CD4-positive, alpha-beta memory T cell (primary cell): Measurements from ENCODE around the gene PSMC3. TPM values are rescaled to one million over a fixed set of nuclear protein-coding genes. Genes with fewer than 3 reads are reported as not detected.
A peak's percentile ranks its signal among the peaks of the same experiment; 100 is the strongest.

Source experiments
- CTCF ChIA-PET: fragments of 350-600 bp; sonication (Branson Sonifier 250); formaldehyde crosslinking; loops from one replicate; lab custom pipeline; 2021; ENCODE audit warnings: inconsistent platforms; ENCODE audit not compliant: partially characterized antibody; lab: Charles Lee
- POLR2A ChIA-PET: fragments of 350-600 bp; sonication (Branson Sonifier 250); formaldehyde crosslinking; loops from one replicate; lab custom pipeline; 2021; ENCODE audit not compliant: partially characterized antibody; lab: Charles Lee
- DNase-seq, 5 donors: peaks; one replicate each; pipeline versions ENCODE4 v3.0.0 to v3.0.0-alpha.2; 2020 to 2022; ENCODE audit warnings: mixed read lengths in 1 of 5
- H3K27ac ChIP-seq: one replicate; pipeline ENCODE4 v1.7.0; 2013; ENCODE audit warnings: low read depth, low read length
- H3K27me3 ChIP-seq: 2 replicates; pipeline ENCODE4 v1.7.0; 2013; ENCODE audit warnings: mild to moderate bottlenecking, low read length, moderate library complexity; ENCODE audit not compliant: insufficient read depth
- H3K36me3 ChIP-seq: 2 replicates; pipeline ENCODE4 v1.7.0; 2013; ENCODE audit warnings: mild to moderate bottlenecking, low read length, moderate library complexity; ENCODE audit not compliant: insufficient read depth
- H3K4me1 ChIP-seq: 2 replicates; pipeline ENCODE4 v1.7.0; 2013; ENCODE audit warnings: mild to moderate bottlenecking, low read length, moderate library complexity; ENCODE audit not compliant: insufficient read depth
- H3K4me3 ChIP-seq, 2 donors: one replicate each; pipeline ENCODE4 v1.7.0; 2013; ENCODE audit warnings: low read length in 2 of 2, mild to moderate bottlenecking in 1 of 2
- H3K9me3 ChIP-seq, 2 donors: one replicate each; pipeline ENCODE4 v1.7.0; 2013; ENCODE audit warnings: low read length in 2 of 2, control low read depth in 1 of 2; ENCODE audit not compliant: control insufficient read depth in 1 of 2
- H3K27ac Mint-ChIP-seq, 7 donors: one replicate each; pipeline ENCODE4 v1.8.0; 2020 to 2021; ENCODE audit warnings: mixed read lengths in 7 of 7, mild to moderate bottlenecking in 6 of 7, inconsistent platforms in 3 of 7, moderate library complexity in 3 of 7
- H3K27me3 Mint-ChIP-seq, 2 donors: one replicate each; pipeline ENCODE4 v1.8.0; 2020 to 2021; ENCODE audit warnings: mixed read lengths in 2 of 2
- H3K36me3 Mint-ChIP-seq, 2 donors: one replicate each; pipeline ENCODE4 v1.8.0; 2020 to 2021; ENCODE audit warnings: mixed read lengths in 2 of 2, inconsistent platforms in 1 of 2, mild to moderate bottlenecking in 1 of 2
- H3K4me1 Mint-ChIP-seq, 4 donors: one replicate each; pipeline ENCODE4 v1.8.0; 2020 to 2021; ENCODE audit warnings: mixed read lengths in 4 of 4, mild to moderate bottlenecking in 1 of 4
- H3K4me3 Mint-ChIP-seq, 8 donors: one replicate each; pipeline ENCODE4 v1.8.0; 2020 to 2021; ENCODE audit warnings: mixed read lengths in 8 of 8, mild to moderate bottlenecking in 7 of 8, moderate library complexity in 6 of 8, inconsistent platforms in 3 of 8
- H3K9me3 Mint-ChIP-seq, 8 donors: one replicate each; pipeline ENCODE4 v1.8.0; 2020 to 2021; ENCODE audit warnings: mixed read lengths in 8 of 8, mild to moderate bottlenecking in 5 of 8, inconsistent platforms in 3 of 8, moderate library complexity in 1 of 8
- intact Hi-C: fragments of 100-400 bp; cut with micrococcal nuclease; formaldehyde crosslinking; loops from one replicate; pipeline ENCODE4 v1.15.1; 2023
- polyA plus RNA-seq, 2 donors: library from polyadenylated mRNA; unstranded; fragments of 300-500 nt; fragmentation: Illumina TruSeq; gene quantifications; one replicate each; pipeline ENCODE4 v1.2.3, GENCODE V29; 2021
- total RNA-seq, 2 experiments: library from RNA; stranded (reverse); gene quantifications; one replicate each; pipeline ENCODE4 v1.2.3, GENCODE V29; 2021

Gene PSMC3
- total and polyA plus RNA-seq, 4 experiments from 2014 or later, result 53.9 to 152 (median 86.7) TPM

- H3K36me3 ChIP-seq, result no peaks in the 10 kb centered on the region
- CTCF ChIA-PET, result interaction anchor here (1.4 to 10.3 kb wide), 6 partner anchors 9 to 27 kb away, joined by 3 to 149 read pairs (median 10); partner anchors contain the start of genes SLC39A13 and SPI1
- POLR2A ChIA-PET, result interaction anchor here (0.6 to 3.4 kb wide), 9 partner anchors 8 to 514 kb away, joined by 3 to 31 read pairs (median 12); partner anchors contain the start of genes DDB2, PSMC3, SLC39A13 and SPI1
- peak in 4 of 5 donors; percentile 21 to 38 (median 26) for DNase-seq
- H3K9me3 ChIP-seq, result no peaks in the 10 kb centered on the region
- Mint-ChIP-seq H3K27me3 (no peaks in the 10 kb centered on the region), H3K4me3 (peak overlapping the region; percentile 80 to 95 (median 84)), H3K4me1 (peaks cover 12 to 40% (median 27%) of the 10 kb centered on the region in 4 donors), H3K27ac (peak overlapping the region; percentile 85 to 94 (median 88)), H3K9me3 (peaks cover 0 to 1% (median 0%) of the 10 kb centered on the region in 8 donors), H3K36me3 (no peaks in the 10 kb centered on the region)
- no peaks in the 10 kb centered on the region for H3K27me3 ChIP-seq
- intact Hi-C loops, result loop anchor here (2.0 kb wide), 1 partner anchor 25 kb away; no protein-coding TSS in a partner anchor
- peak overlapping the region; percentile 62 for H3K27ac ChIP-seq
- H3K4me3 ChIP-seq, result peak overlapping the region in 1 of 2 donors; percentile 61
- peaks cover 31% of the 10 kb centered on the region for H3K4me1 ChIP-seq
Measured at GRCh38 chr11:47399860-47400767, 26.1 kb downstream of the PSMC3 start.

DNA sequence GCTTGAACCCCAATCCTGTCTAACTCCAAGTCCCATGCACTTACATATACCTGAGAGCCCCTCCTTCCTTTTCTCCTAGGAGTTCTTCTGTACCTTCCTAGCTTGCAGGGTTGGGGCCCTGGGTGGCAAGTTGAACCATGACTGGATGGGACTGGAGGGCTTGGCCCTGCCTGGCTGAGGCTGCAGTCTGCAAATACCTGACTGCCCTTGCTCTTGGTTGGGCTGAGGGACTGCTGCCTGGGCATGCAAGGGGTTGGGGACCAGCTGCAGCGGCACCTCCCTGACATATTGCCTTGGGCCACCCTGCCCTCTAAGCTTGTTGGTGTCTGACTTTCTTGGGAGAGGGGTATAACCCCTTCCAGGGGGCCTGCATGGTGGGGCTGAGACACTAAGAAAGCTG lies 27.7 kb downstream of the PSMC3 start:
- no peaks in the 10 kb centered on the region for H3K36me3 ChIP-seq
- peaks cover 15 to 56% (median 37%) of the 10 kb centered on the region in 4 donors for H3K4me1 Mint-ChIP-seq
- peak overlapping the region; percentile 63 to 83 (median 75) for H3K27ac Mint-ChIP-seq
- ChIA-PET CTCF (interaction anchor here (1.4 to 10.3 kb wide), 5 partner anchors 10 to 25 kb away, joined by 3 to 149 read pairs (median 12); partner anchors contain the start of genes SLC39A13 and SPI1), POLR2A (interaction anchor here (2.6 to 3.4 kb wide), 4 partner anchors 9 to 28 kb away, joined by 12 to 31 read pairs (median 15); partner anchors contain the start of genes PSMC3 and SLC39A13)
- H3K27me3 ChIP-seq, result no peaks in the 10 kb centered on the region
- no peak for DNase-seq
- peaks cover 47% of the 10 kb centered on the region for H3K4me1 ChIP-seq
- H3K36me3 Mint-ChIP-seq, result no peaks in the 10 kb centered on the region
- intact Hi-C loops, result no loop called here
- H3K4me3 ChIP-seq, result no peak overlapping the region
- H3K9me3 ChIP-seq, result no peaks in the 10 kb centered on the region
- peaks cover 0 to 1% (median 0%) of the 10 kb centered on the region in 8 donors for H3K9me3 Mint-ChIP-seq
- peak overlapping the region in 3 of 8 donors; percentile 46 to 81 (median 67) for H3K4me3 Mint-ChIP-seq
- no peak overlapping the region for H3K27ac ChIP-seq
- no peaks in the 10 kb centered on the region for H3K27me3 Mint-ChIP-seq

DNA sequence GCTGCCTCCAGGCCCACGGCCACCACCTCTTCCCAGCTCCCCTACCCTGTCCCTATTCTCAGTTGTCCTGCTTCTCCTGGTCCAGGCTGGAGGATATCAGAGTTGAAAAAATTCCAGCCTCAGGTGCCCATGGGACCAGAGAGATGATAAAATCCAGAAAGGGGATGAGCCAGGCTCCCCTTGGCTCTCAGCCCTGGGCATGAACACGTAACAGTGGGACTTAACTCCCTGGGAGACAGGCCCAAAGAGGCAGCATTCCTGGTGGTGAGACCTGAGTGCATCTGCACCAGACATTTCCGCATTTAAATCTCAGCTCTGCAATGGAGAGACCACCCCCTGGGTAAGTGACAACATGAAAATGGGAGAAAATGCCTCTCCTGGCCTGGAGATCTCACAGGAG lies 28.2 kb downstream of the PSMC3 start:
- POLR2A ChIA-PET, result interaction anchor here (2.6 to 3.4 kb wide), 3 partner anchors 9 to 28 kb away, joined by 12 to 31 read pairs (median 14); partner anchors contain the start of gene PSMC3
- H3K27ac Mint-ChIP-seq, result peak overlapping the region; percentile 15 to 81 (median 65)
- H3K36me3 ChIP-seq, result no peaks in the 10 kb centered on the region
- no peaks in the 10 kb centered on the region for H3K36me3 Mint-ChIP-seq
- H3K9me3 ChIP-seq, result no peaks in the 10 kb centered on the region
- peaks cover 16 to 60% (median 39%) of the 10 kb centered on the region in 4 donors for H3K4me1 Mint-ChIP-seq
- CTCF ChIA-PET, result interaction anchor here (3.3 to 10.3 kb wide), 2 partner anchors 11 to 25 kb away, joined by 16 to 149 read pairs; partner anchors contain the start of gene SLC39A13
- H3K4me3 Mint-ChIP-seq, result peak overlapping the region in 4 of 8 donors; percentile 6 to 67 (median 33)
- no peaks in the 10 kb centered on the region for H3K27me3 ChIP-seq
- peaks cover 51% of the 10 kb centered on the region for H3K4me1 ChIP-seq
- H3K27me3 Mint-ChIP-seq, result no peaks in the 10 kb centered on the region
- peaks cover 0 to 1% (median 0%) of the 10 kb centered on the region in 8 donors for H3K9me3 Mint-ChIP-seq
- H3K4me3 ChIP-seq, result no peak overlapping the region
- H3K27ac ChIP-seq, result no peak overlapping the region
- intact Hi-C loops, result no loop called here
- no peak for DNase-seq

DNA sequence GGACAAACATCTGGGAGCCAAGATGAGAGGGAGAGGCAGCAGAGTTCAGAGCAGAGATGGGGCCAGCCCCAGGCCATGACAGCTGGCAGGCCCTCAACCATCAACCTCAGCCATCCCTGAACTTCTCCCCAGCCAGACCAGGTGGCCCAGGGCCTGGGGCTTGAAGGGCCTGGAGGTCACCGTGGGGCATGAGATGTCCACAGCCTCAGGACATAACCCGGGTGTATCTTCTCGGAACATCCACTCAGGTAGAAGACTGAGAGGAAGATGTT lies 30.3 kb downstream of the PSMC3 start:
- H3K4me1 Mint-ChIP-seq, result peaks cover 16 to 67% (median 42%) of the 10 kb centered on the region in 4 donors
- no peaks in the 10 kb centered on the region for H3K36me3 ChIP-seq
- no peaks in the 10 kb centered on the region for H3K27me3 Mint-ChIP-seq
- H3K36me3 Mint-ChIP-seq, result no peaks in the 10 kb centered on the region
- H3K27ac ChIP-seq, result no peak overlapping the region
- POLR2A ChIA-PET, result interaction anchor here (1.0 to 2.1 kb wide), 2 partner anchors 11 to 181 kb away, joined by 3 to 13 read pairs; partner anchors contain the start of gene DDB2
- H3K4me3 Mint-ChIP-seq, result peak overlapping the region in 3 of 8 donors; percentile 47 to 65 (median 48)
- no peaks in the 10 kb centered on the region for H3K9me3 ChIP-seq
- no peaks in the 10 kb centered on the region for H3K27me3 ChIP-seq
- peak overlapping the region; percentile 42 to 92 (median 86) for H3K27ac Mint-ChIP-seq
- H3K9me3 Mint-ChIP-seq, result peaks cover 0 to 3% (median 0%) of the 10 kb centered on the region in 8 donors
- CTCF ChIA-PET, result interaction anchor here (10.3 kb wide), 1 partner anchor 23 kb away, joined by 149 read pairs; no protein-coding TSS in a partner anchor
- DNase-seq, result no peak
- no peak overlapping the region for H3K4me3 ChIP-seq
- peaks cover 57% of the 10 kb centered on the region for H3K4me1 ChIP-seq
- intact Hi-C loops, result no loop called here

- Histone ChIP-seq H3K9me3 (no peaks in the 10 kb centered on the region), H3K36me3 (no peaks in the 10 kb centered on the region), H3K4me3 (peak overlapping the region; percentile 47), H3K4me1 (peaks cover 55% of the 10 kb centered on the region), H3K27ac (peak overlapping the region; percentile 77), H3K27me3 (no peaks in the 10 kb centered on the region)
- Mint-ChIP-seq H3K4me3 (peak overlapping the region in 6 of 8 donors; percentile 24 to 66 (median 58)), H3K9me3 (peaks cover 0 to 3% (median 0%) of the 10 kb centered on the region in 8 donors), H3K27me3 (no peaks in the 10 kb centered on the region), H3K4me1 (peaks cover 15 to 67% (median 40%) of the 10 kb centered on the region in 4 donors), H3K27ac (peak overlapping the region; percentile 73 to 93 (median 89)), H3K36me3 (no peaks in the 10 kb centered on the region)
- ChIA-PET POLR2A (interaction anchor here (1.0 to 6.8 kb wide), 5 partner anchors 13 to 218 kb away, joined by 6 to 86 read pairs (median 12); partner anchors contain the start of genes ARFGAP2, DDB2, PSMC3 and SLC39A13), CTCF (interaction anchor here (1.4 to 9.6 kb wide), 3 partner anchors 12 to 22 kb away, joined by 4 to 116 read pairs (median 70); partner anchors contain the start of gene SLC39A13)
- intact Hi-C loops, result no loop called here
- no peak for DNase-seq
Measured at GRCh38 chr11:47395223-47396048, 30.8 kb downstream of the PSMC3 start.
